Tongue (tissue), 2 donors: Measurements from ENCODE around the gene ZNF792. TPM values are rescaled to one million over a fixed set of nuclear protein-coding genes. Genes with fewer than 3 reads are reported as not detected.
"Not testable (repeated sequence)": the region's sequence is repeated elsewhere in the genome, so short reads cannot be mapped to it uniquely, and the experiment has no call there.

Source experiments
- DNase-seq: peaks from one replicate; pipeline ENCODE4 v3.0.0-alpha.2; 2015
- total RNA-seq: library from RNA; depleted of rRNA; stranded (reverse); fragments of >200 nt; gene quantifications from one replicate; pipeline ENCODE4 v1.2.3, GENCODE V29; 2014

Gene ZNF792
- total RNA-seq, 1 donor from 2014 or later, result 9.4 TPM

DNA sequence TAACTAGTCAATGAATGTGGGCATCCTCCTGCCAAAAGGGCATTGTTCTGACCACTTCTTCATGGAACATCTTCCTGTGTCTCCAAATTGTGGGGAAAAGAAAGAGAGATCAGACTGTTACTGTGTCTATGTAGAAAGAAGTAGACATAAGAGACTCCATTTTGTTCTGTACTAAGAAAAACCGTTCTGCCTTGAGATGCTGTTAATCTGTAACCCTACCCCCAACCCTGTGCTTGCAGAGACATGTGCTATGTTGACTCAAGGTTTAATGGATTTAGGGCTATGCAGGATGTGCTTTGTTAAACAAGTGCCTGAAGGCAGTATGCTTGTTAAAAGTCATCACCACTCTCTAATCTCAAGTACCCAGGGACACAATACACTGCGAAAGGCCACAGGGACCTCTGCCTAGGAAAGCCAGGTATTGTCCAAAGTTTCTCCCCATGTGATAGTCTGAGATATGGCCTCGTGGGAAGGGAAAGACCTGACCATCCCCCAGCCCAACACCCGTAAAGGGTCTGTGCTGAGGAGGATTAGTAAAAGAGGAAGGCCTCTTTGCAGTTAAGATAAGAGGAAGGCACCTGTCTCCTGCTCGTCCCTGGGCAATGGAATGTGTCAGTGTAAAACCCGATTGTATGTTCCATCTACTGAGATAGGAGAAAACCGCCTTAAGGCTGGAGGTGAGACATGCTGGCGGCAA is 43.8 kb downstream of the ZNF792 start:
- DNase-seq, result not testable (repeated sequence)

DNA sequence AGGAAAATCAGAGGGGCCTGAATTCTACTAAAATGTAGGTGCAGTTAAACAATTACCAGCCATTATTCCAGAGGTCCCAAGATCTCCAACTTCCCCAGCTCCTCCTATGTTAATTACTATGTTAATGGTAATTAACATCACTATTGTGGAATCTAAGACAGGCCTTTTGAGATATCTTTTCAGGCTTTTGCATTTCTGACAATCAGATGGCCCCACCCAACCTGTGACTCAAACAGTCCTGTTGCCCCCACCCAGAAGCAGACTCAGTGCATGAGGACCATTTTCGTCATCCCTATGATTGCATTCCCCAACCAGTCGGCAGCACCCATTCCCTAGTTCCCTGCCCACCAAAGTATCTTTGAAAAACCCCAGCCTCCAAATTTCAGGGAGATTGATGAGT is 45.8 kb downstream of the ZNF792 start:
- no peak for DNase-seq

DNA sequence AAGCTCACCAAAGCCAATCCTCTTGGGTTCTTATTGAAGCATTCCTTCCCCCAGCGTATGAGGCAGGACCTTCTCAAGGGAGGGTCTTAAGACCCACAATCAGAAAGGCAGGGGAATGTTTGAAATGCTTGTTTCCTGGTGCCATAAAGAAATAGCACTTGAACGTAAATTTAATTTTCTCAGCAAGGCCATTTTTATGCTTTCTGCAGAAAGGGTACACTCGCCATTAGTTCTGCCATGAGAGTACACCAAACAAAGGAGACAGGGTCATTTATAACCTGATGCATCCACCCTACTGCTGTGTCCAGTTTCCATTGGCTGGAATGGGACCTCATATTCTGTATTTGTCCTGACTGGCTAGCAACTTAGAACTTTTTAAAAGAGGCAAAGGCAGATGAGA is 46.9 kb downstream of the ZNF792 start:
- not testable (repeated sequence) for DNase-seq

DNA sequence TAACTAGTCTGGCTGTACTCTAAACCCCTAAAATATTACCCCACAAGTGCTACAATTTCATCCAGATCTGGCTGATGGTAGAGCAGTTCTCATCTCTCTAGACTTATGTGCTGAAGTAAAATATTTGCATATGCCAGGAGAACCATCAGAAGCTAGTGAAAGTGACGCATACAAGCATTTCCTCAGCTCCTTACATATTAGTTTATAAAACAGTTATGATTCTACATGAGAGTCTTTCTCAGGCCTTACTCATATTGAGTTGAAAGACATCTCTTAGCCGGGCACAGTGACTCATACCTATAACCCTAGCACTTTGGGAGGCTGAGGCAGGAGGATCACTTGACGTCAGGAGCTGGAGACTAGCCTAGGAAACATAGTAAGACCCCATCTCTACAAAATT is 53.3 kb downstream of the ZNF792 start:
- DNase-seq, result no peak

Other genes starting within 250 kb of the ZNF792 start
- gene ZNF181, start 230.0 kb downstream of the ZNF792 start, total RNA-seq, result 47.4 TPM
- 13.6 TPM for gene ZNF599, start 191.0 kb downstream of the ZNF792 start, total RNA-seq
- gene ZNF30, start 37.3 kb downstream of the ZNF792 start, total RNA-seq, result 5.3 TPM
- gene GRAMD1A, start 36.1 kb upstream of the ZNF792 start, total RNA-seq, result 19.8 TPM
- 12.9 TPM for gene SCN1B, start 66.2 kb upstream of the ZNF792 start, total RNA-seq
- not detected for gene HPN, start 77.5 kb upstream of the ZNF792 start, total RNA-seq
- gene FXYD3, start 151.6 kb upstream of the ZNF792 start, total RNA-seq, result 45.6 TPM
- gene LGI4, start 170.8 kb upstream of the ZNF792 start, total RNA-seq, result 7.6 TPM
- 44.2 TPM for gene FXYD1, start 174.6 kb upstream of the ZNF792 start, total RNA-seq
- not detected for gene FXYD7, start 179.0 kb upstream of the ZNF792 start, total RNA-seq
- gene FXYD5, start 190.5 kb upstream of the ZNF792 start, total RNA-seq, result 5.9 TPM